DMS 273 (cell line): ENCODE results near the gene MRPS7.

Source experiments
- DNase-seq: peaks from one replicate; lab custom pipeline; 2025; ENCODE audit not compliant: unreplicated experiment; lab: John Stamatoyannopoulos, UW

The MRPS7 gene

DNA sequence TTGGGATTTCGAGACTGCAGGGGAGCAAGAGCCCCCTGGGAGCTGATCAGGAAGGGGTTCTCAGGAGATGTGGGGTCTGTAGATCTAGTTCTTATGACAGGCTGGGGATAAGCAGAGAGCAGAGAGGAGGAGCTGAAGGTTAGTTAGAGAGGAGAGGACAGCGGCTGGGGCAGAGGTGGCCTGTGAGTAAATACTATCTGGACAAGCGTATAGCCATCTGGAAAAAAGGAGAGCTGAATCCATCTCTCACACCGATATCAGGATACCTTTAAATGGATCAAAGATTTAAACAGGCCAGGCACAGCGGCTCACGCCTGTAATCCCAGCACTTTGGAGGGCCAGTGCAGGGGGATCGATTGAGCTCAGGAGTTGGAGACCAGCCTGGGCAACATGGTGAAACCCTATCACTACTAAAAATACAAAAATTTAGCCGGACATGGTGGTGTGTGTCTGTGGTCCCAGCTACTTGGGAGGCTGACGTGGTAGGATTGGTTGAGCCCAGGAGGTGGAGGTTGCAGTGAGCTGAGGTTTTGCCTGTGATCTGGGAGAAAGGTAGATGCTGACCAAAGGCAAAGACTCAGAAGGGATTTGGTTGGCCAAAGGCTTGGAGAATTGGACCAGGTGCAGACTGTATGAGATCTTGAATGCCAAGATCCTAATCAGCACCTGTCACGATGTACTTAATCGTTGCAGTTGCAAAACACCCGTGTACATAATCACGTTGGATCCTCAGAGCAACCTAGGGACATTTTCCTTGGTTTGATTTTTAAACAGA is 46.5 kb downstream of the MRPS7 start:
- no peak for DNase-seq

DNA sequence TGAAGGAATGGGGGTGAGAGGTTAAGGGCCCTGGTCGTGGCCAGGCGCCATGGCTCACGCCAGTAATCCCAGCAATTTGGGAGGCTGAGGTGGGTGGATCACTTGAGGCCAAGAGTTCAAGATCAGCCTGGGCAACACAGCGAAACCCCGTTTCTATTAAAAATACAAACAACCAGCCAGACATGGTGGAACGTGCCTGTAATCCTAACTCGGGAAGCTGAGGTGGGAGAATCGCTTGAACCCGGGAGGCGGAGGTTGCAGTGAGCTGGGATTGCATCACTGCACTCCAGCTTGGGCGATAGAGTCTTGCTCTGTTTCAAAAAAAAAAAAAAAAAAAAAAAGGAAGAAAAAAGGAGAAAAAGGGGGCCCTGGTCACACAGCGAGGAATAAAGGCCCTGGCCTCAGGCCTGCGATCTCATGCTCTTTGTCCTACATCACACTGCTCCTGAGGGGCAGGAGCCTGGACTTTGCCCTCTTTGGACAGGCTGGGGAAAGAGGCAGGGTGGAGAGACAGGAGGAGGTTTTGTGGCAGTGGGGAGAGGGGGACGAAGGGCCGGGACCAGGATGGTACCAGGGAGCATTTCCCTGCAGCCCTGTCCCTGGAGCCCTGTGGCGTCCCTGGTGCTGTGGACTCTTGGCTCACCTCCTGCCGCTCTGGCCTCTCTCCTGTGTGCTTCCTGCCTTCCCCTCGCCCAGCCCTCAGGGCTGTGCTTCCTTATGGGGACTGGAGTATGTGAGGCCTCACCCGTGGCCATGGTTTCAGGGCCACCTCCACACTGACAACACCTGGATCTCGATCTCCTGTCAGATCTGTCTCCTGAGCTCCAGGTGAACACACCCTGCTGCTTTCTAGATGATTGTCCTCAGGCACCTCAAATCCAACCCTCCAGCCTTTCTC is 47.3 kb downstream of the MRPS7 start:
- DNase-seq: no peak

GRCh38 chr17:75313941-75314551 is 52.4 kb downstream of the MRPS7 start:
- DNase-seq: no peak

DNA sequence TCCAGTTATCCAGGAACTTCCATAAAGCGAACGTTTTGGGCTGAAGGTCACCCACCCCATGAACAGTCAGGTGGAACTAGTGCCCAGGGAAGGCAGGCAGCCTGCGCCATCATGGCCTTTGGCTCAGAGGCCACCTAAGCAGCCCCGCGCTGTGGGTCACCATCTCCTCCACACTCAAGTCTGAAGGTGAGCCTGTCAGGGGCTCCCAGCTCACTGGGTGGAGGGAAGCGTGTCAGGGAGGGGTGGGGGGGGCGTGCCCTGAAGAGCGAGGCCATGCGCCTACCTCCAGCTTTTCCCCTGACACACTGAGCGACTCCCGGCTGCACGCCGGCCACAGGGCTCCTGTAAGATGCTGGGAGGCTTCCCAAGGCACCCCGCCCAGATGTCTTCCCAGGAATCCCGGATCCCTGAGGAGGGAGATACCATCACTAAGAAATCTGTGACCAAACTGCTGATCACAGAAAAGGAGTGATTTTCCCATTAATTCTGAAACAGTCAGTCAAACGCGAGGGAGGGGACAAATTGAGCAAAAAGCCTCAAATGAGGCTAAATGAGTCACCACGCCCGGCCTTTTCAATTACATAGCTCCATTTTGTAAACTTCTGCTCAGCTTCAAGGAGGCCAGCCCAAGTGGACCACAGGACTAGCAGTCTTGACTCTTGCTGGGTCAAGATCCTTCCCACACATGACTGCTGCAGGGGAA is 54.0 kb downstream of the MRPS7 start:
- no peak for DNase-seq
